A549 (cell line): ENCODE measurements around the gene SLC16A12. TPM values are rescaled to one million over a fixed set of nuclear protein-coding genes. Genes with fewer than 3 reads are reported as not detected.
A peak's percentile ranks its signal among the peaks of the same experiment; 100 is the strongest.

Source experiments
- ATAC-seq, 2 experiments: fragments of 200-7000 bp in 1 of 2; fragments of >200 bp in 1 of 2; cut with Nextera tagmentation in 1 of 2; cut with Tn5 transposase in 1 of 2; 3 replicates each; pipeline versions ENCODE4 v1.8.0 to v1.9.1; 2018 to 2020; ENCODE audit warnings: mild to moderate bottlenecking in 1 of 2, moderate library complexity in 1 of 2
- CTCF ChIA-PET: fragments of 300-600 bp; sonication (Branson Sonifier 250); formaldehyde crosslinking; extraction: SDS; loops from one replicate; lab custom pipeline; 2021; ENCODE audit warnings: antibody characterized with exemption, inconsistent platforms; lab: Yijun Ruan, JAX
- POLR2A ChIA-PET: fragments of 350-600 bp; formaldehyde crosslinking; extraction: SDS; loops from one replicate; lab custom pipeline; 2021; ENCODE audit warnings: antibody characterized with exemption, inconsistent platforms; lab: Yijun Ruan, JAX
- DNase-seq, 2 experiments: peaks; one replicate each; pipeline versions ENCODE4 v3.0.0 to v3.0.0-alpha.2; 2011 to 2016; ENCODE audit warnings: low read depth in 1 of 2, low spot score in 1 of 2
- FAIRE-seq: peaks from 2 replicates; lab custom pipeline; 2011; peaks lifted over from hg19 to GRCh38; lab: Jason Lieb, UNC
- H3K27ac ChIP-seq, 2 experiments: fragments of >200 bp; sonication (Bioruptor Twin); formaldehyde crosslinking; 3 replicates each; pipeline ENCODE4 v1.5.1; 2016 to 2017
- H3K4me1 ChIP-seq: fragments of >200 bp; sonication (Bioruptor Twin); formaldehyde crosslinking; 3 replicates; pipeline ENCODE4 v1.6.1; 2016
- H3K4me2 ChIP-seq: fragments of >200 bp; sonication (Bioruptor Twin); formaldehyde crosslinking; 3 replicates; pipeline ENCODE4 v1.6.1; 2016
- H3K4me3 ChIP-seq: fragments of >200 bp; sonication (Bioruptor Twin); formaldehyde crosslinking; 3 replicates; pipeline ENCODE4 v1.5.1; 2016
- H3K9me3 ChIP-seq: fragments of >200 bp; sonication (Bioruptor Twin); formaldehyde crosslinking; 3 replicates; pipeline ENCODE4 v1.6.1; 2016
- CBX2 ChIP-seq: fragments of 200-600 bp; sonication (generic); IDR thresholded peaks from 2 replicates; pipeline ENCODE4 v1.6.1; 2016; ENCODE audit warnings: low read depth, mild to moderate bottlenecking, borderline replicate concordance
- FOSB ChIP-seq: fragments of 250-450 bp; sonication (Bioruptor Pico); IDR thresholded peaks from 2 replicates; pipeline ENCODE4 v1.5.0; 2020; ENCODE audit warnings: mild to moderate bottlenecking, moderate library complexity
- FOXS1 ChIP-seq: fragments of 250-450 bp; sonication (Bioruptor Pico); IDR thresholded peaks from 2 replicates; pipeline ENCODE4 v1.5.0; 2020; ENCODE audit warnings: mild to moderate bottlenecking, moderate library complexity
- GATA3 ChIP-seq: IDR thresholded peaks from 2 replicates; pipeline ENCODE4 v1.6.1; 2012; ENCODE audit warnings: borderline replicate concordance
- HOXB5 ChIP-seq: fragments of 250-450 bp; sonication (Bioruptor Pico); IDR thresholded peaks from 2 replicates; pipeline ENCODE4 v1.5.0; 2020; ENCODE audit warnings: mild to moderate bottlenecking, moderate library complexity
- JUN ChIP-seq, 2 experiments: fragments of >200 bp; sonication (Bioruptor Twin); formaldehyde crosslinking; IDR thresholded peaks; 2 replicates in 1 of 2; 3 replicates in 1 of 2; pipeline ENCODE4 v1.6.1; 2016 to 2017
- MAFK ChIP-seq: fragments of 450-650 bp; IDR thresholded peaks from 2 replicates; pipeline ENCODE4 v1.6.1; 2014; ENCODE audit not compliant: partially characterized antibody
- NPAS2 ChIP-seq: fragments of 250-450 bp; sonication (Bioruptor Pico); IDR thresholded peaks from 2 replicates; pipeline ENCODE4 v1.8.0; 2022; ENCODE audit warnings: mild to moderate bottlenecking, moderate library complexity, borderline replicate concordance
- PHF8 ChIP-seq: fragments of 200-600 bp; sonication (generic); IDR thresholded peaks from 2 replicates; pipeline ENCODE4 v1.6.1; 2016; ENCODE audit warnings: low read depth, mild to moderate bottlenecking, antibody characterized with exemption, moderate library complexity, borderline replicate concordance
- POLR2A ChIP-seq: IDR thresholded peaks from 2 replicates; pipeline ENCODE4 v1.6.1; 2012; ENCODE audit warnings: mild to moderate bottlenecking, low read length
- RAD21 ChIP-seq, 2 experiments: fragments of >200 bp in 1 of 2; sonication (Bioruptor Twin) in 1 of 2; formaldehyde crosslinking in 1 of 2; IDR thresholded peaks in 1 of 2; conservative IDR thresholded peaks in 1 of 2; 2 replicates in 1 of 2; 3 replicates in 1 of 2; pipeline ENCODE4 v1.6.1; 2012 to 2018; ENCODE audit warnings: inconsistent platforms in 1 of 2
- RFX5 ChIP-seq: fragments of 450-650 bp; IDR thresholded peaks from 2 replicates; pipeline ENCODE4 v1.7.1; 2014; ENCODE audit warnings: antibody characterized with exemption, mild to moderate bottlenecking, moderate library complexity
- RNF2 ChIP-seq: fragments of 200-600 bp; sonication (generic); IDR thresholded peaks from 2 replicates; pipeline ENCODE4 v1.6.1; 2016; ENCODE audit warnings: low read depth, mild to moderate bottlenecking, antibody characterized with exemption, moderate library complexity, borderline replicate concordance
- SMC3 ChIP-seq: fragments of >200 bp; sonication (Bioruptor Twin); formaldehyde crosslinking; IDR thresholded peaks from 3 replicates; pipeline ENCODE4 v1.6.1; 2018; ENCODE audit warnings: inconsistent platforms
- TFCP2L1 ChIP-seq: fragments of 250-450 bp; sonication (Bioruptor Pico); IDR thresholded peaks from 2 replicates; pipeline ENCODE4 v1.5.0; 2021; ENCODE audit warnings: mild to moderate bottlenecking
- TP53 ChIP-seq: fragments of 250-450 bp; sonication (Bioruptor Pico); IDR thresholded peaks from 2 replicates; pipeline ENCODE4 v1.5.0; 2021; ENCODE audit warnings: mild to moderate bottlenecking, moderate library complexity
- ZFP36 ChIP-seq: fragments of 450-650 bp; IDR thresholded peaks from 2 replicates; pipeline ENCODE4 v1.6.1; 2014; ENCODE audit warnings: borderline replicate concordance; ENCODE audit not compliant: partially characterized antibody
- WGBS: methylation state at CpG from one replicate; pipeline ENCODE4 v1.1.6; 2017; ENCODE audit errors: missing lambda C conversion rate; 5-methylcytosine and 5-hydroxymethylcytosine counted together
- polyA plus RNA-seq, 4 experiments: library from polyadenylated mRNA; depleted of rRNA in 3 of 4; stranded (reverse); fragments of >200 nt; fragmentation: RNase III in 1 of 4; extraction: RNeasy Plus Mini Kit Qiagen cat#74134 plus additional on column Dnase treatment in 1 of 4; gene quantifications; 2 replicates in 3 of 4; 3 replicates in 1 of 4; pipeline ENCODE4 v1.2.3, GENCODE V29; 2011 to 2017
- TF ChIP-seq, protein P1 (sequence below): IDR thresholded peaks from 2 replicates; pipeline ENCODE4 v1.6.1; 2012; ENCODE audit warnings: low read depth, borderline replicate concordance
- TF ChIP-seq, protein P2 (sequence below): IDR thresholded peaks from 2 replicates; pipeline ENCODE4 v1.6.1; 2012
- TF ChIP-seq, protein P3 (sequence below): fragments of 450-650 bp; IDR thresholded peaks from 2 replicates; pipeline ENCODE4 v1.6.1; 2014; ENCODE audit warnings: antibody characterized with exemption

The SLC16A12 gene
- polyA plus RNA-seq, 2 of the 4 experiments (the other 2 are of a cell fraction), result 0.14 to 0.19 TPM

DNA sequence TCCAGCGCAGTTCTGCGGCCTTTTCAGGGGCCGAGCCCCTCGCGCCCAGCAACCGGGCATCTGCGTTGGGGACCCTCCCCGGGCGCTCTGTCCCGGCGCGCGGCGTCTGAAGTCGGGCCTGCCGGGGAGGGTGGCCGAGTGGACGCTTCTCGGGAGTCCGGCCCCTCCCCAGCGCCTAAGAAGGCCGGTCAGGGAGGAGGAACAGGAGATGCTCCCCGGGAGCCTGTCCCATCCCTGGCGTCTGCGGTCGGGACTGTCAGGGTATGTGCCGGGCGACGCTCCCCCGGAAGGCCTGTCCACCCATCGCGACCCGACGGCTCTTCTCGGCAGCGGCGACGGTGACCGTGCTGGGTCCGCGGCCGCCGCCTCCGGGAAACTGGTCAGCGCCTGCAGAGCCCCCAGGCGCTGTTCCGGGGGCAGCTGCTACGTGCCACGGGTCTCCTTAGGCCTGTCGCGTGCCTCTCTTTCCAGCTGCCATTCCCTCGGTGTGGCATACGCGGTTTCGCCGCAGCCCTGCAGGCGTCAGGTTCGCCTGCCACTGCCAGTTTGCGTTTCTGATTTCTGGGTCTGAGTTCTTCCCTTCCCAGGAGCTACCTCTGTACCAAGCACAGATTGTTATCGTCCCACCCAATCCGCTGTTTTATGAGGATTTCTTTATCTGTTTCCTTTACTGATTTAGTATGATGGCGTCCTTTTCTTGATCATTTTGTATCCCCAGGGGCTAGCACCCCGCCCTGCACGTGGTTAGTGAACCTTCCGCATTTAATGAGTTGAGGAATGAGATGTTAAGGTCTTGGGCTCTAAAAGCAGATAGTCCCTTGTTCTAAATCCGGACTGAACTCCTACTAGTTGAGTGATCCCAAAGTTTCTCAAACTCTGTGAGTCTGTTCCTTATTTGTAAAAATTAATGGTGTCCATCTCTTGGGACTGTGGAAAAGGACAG, 120.2 kb downstream of the SLC16A12 start:
- ATAC-seq (peak; percentile 89 to 93), FAIRE-seq (no peak)
- H3K4me2 ChIP-seq, result peak overlapping the region; percentile 83
- peak overlapping the region; percentile 68 for H3K4me3 ChIP-seq
- H3K9me3 ChIP-seq, result no peaks in the 10 kb centered on the region
- H3K27ac ChIP-seq, result peak overlapping the region; percentile 84 to 97
- 0 out of 2 replicates have a peak, but pooled peaks have one; percentile 62 for TF ChIP-seq RNF2
- peak in 1 of 2 experiments; percentile 54; a peak in 1 of 5 replicates for TF ChIP-seq JUN (IDR thresholded peaks at IDR 0.05)
- TF ChIP-seq, protein P1, sequence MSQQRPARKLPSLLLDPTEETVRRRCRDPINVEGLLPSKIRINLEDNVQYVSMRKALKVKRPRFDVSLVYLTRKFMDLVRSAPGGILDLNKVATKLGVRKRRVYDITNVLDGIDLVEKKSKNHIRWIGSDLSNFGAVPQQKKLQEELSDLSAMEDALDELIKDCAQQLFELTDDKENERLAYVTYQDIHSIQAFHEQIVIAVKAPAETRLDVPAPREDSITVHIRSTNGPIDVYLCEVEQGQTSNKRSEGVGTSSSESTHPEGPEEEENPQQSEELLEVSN, result peak; percentile 12; the same call in 1 of the 2 replicates
- TF ChIP-seq TFCP2L1, result no peak
- TF ChIP-seq RAD21 (conservative IDR thresholded peaks at IDR 0.05 in 1 of 2, IDR thresholded peaks at IDR 0.05 in 1 of 2), result 0 out of 5 replicates have a peak, but pooled peaks of 1 of the 2 experiments have one; percentile 7
- TF ChIP-seq FOSB (CRISPR knock-in tag), result no peak
- no peak for TF ChIP-seq NPAS2
- TF ChIP-seq, protein P2, sequence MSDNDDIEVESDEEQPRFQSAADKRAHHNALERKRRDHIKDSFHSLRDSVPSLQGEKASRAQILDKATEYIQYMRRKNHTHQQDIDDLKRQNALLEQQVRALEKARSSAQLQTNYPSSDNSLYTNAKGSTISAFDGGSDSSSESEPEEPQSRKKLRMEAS, result peak; percentile 42
- TF ChIP-seq PHF8, result peak; percentile 88
- TF ChIP-seq, protein P3, sequence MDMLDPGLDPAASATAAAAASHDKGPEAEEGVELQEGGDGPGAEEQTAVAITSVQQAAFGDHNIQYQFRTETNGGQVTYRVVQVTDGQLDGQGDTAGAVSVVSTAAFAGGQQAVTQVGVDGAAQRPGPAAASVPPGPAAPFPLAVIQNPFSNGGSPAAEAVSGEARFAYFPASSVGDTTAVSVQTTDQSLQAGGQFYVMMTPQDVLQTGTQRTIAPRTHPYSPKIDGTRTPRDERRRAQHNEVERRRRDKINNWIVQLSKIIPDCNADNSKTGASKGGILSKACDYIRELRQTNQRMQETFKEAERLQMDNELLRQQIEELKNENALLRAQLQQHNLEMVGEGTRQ, result 0 out of 2 replicates have a peak, but pooled peaks have one; percentile 1
- TF ChIP-seq TP53 (CRISPR knock-in tag), result no peak
- TF ChIP-seq ZFP36, result no peak
- TF ChIP-seq FOXS1, result no peak
- 0 out of 2 replicates have a peak, but pooled peaks have one; percentile 23 for TF ChIP-seq HOXB5 (CRISPR knock-in tag)
- no peak for TF ChIP-seq CBX2
- TF ChIP-seq, all 56 proteins: peak for 8
- POLR2A ChIA-PET, result interaction anchor here (1.3 kb wide), 1 partner anchor 23 kb away, joined by 8 read pairs; the partner anchor contains the start of gene IFIT1
- DNase-seq, result peak; percentile 55 to 59
- peaks cover 12% of the 10 kb centered on the region; the same call in 1 of the 3 replicates for H3K4me1 ChIP-seq
- WGBS, result 5% methylated on average over 35 of the region's 66 CpGs
- CTCF ChIA-PET, result interaction anchor here (0.7 to 1.3 kb wide), 5 partner anchors 45 to 1078 kb away, joined by 3 to 5 read pairs (median 3); no protein-coding TSS in a partner anchor

DNA sequence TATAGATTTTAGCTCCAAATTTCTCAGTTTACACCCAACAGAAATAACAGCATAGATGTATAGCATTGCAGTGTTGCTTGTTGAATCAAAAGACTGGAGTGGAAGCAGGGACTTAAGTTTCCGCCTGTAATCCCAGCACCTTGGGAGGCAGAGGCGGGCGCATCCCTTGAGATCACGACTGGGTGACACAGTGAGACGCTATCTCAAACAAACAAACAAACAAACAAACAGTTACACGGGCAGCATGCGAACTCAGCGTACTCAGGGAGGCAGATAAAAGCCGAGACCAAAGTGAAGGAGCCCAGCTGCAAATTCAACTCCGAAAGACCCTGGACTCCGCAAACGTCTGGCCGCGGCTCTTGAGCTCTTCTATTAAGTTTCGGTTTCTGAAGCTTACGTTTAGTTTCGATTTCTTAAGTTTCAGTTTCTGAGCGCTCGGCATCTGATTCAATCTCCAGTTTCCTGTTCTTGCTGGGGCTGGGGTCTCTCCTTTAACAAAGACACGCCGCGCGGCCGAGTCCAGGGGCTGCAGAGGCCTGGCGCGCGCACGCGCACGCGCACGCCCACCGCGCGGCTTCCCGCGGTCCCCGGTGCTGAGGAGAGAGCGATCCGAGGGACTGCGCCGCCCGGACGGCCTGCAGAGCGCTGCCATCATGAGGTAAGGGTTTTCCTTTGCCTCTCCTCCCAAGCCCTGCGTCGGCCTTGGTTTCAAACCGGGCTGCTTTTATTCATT, 121.1 kb downstream of the SLC16A12 start, which contains the start of gene IFIT5:
TSS of gene IFIT5 (plus strand) at position 423 of the 733 bp plus-strand sequence. CDS start at position 654, 231 bp downstream.
- Histone ChIP-seq H3K9me3 (no peaks in the 10 kb centered on the region), H3K4me1 (peaks cover 12% of the 10 kb centered on the region; the same call in 1 of the 3 replicates), H3K4me3 (peak within 1 kb of the TSS; percentile 68), H3K27ac (peak within 1 kb of the TSS; percentile 84 to 97), H3K4me2 (peak within 1 kb of the TSS; percentile 83)
- no peak for FAIRE-seq
- DNase-seq, result peak; percentile 71 to 74
- under 1% methylated on average over 37 of the region's 48 CpGs for WGBS
- CTCF ChIA-PET, result interaction anchor here (0.7 to 1.3 kb wide), 3 partner anchors 11 to 1077 kb away, joined by 3 to 5 read pairs (median 3); no protein-coding TSS in a partner anchor
- POLR2A ChIA-PET, result interaction anchor here (1.3 kb wide), 1 partner anchor 22 kb away, joined by 8 read pairs; the partner anchor contains the start of gene IFIT1
- no peak for TF ChIP-seq MAFK
- TF ChIP-seq RAD21 (conservative IDR thresholded peaks at IDR 0.05 in 1 of 2, IDR thresholded peaks at IDR 0.05 in 1 of 2), result 0 out of 5 replicates have a peak, but pooled peaks of 1 of the 2 experiments have one; percentile 20
- 0 out of 3 replicates have a peak, but pooled peaks have one; percentile 10 for TF ChIP-seq SMC3
- TF ChIP-seq RFX5, result no peak
- TF ChIP-seq, protein P2, result peak; percentile 49; the same call in 1 of the 2 replicates
- TF ChIP-seq GATA3, result no peak
- peak in 1 of 2 experiments; percentile 23; a peak in 1 of 5 replicates for TF ChIP-seq JUN (IDR thresholded peaks at IDR 0.05)
- peak; percentile 54 for TF ChIP-seq POLR2A
- peak; percentile 92 to 96 for ATAC-seq
